ENCODE data around the gene NDUFAF5. TPM values are rescaled to one million over a fixed set of nuclear protein-coding genes. Genes with fewer than 3 reads are reported as not detected.

The NDUFAF5 gene
- polyA plus RNA-seq, 3 donors = 5.9 to 15.2 (median 7.8) TPM

- WGBS (ENCODE audit: insufficient coverage) = no CpG with 5 or more reads among the region's 3 CpGs
- peaks cover 0 to 2% of the 10 kb centered on the region in 2 donors for H3K4me1 ChIP-seq (ENCODE audit: control insufficient read depth in 1 of 2, insufficient read depth in 2 of 2, low read length in 2 of 2)
- intact Hi-C loops (cut with micrococcal nuclease) = no loop called here
- peaks cover 51 to 52% of the 10 kb centered on the region in 2 donors for H3K36me3 Mint-ChIP-seq
- no peak overlapping the region for H3K4me2 ChIP-seq (replicated peaks; ENCODE audit: extremely low read depth, low read length, poor library complexity, severe bottlenecking)
- no peak overlapping the region for H2AFZ ChIP-seq (ENCODE audit: insufficient read depth, low read depth, low read length, poor library complexity, severe bottlenecking)
- H3K4me3 Mint-ChIP-seq = no peak overlapping the region
- H3K36me3 ChIP-seq (replicated peaks in 1 of 2; ENCODE audit: control insufficient read depth in 1 of 2, insufficient read depth in 2 of 2, low read length in 2 of 2) = peaks cover 68 to 72% of the 10 kb centered on the region in 2 donors
- no peak overlapping the region for H3K9ac ChIP-seq (ENCODE audit: insufficient read depth, low read length, poor library complexity, severe bottlenecking)
- no peak for TF ChIP-seq CTCF (IDR thresholded peaks at IDR 0.05)
- H3K4me1 Mint-ChIP-seq = peaks cover 5% of the 10 kb centered on the region
- no peak overlapping the region for H3K4me3 ChIP-seq (replicated peaks in 1 of 3; ENCODE audit: low read depth in 2 of 3, low read length in 3 of 3)
- no peak overlapping the region for H3K27ac ChIP-seq (ENCODE audit: low read depth in 1 of 2, low read length in 2 of 2)
- no peaks in the 10 kb centered on the region for H3K27me3 Mint-ChIP-seq (ENCODE audit: low read depth in 3 of 3)
- no peaks in the 10 kb centered on the region for H3K9me3 ChIP-seq (replicated peaks in 1 of 2; ENCODE audit: control insufficient read depth in 1 of 2, insufficient read depth in 1 of 2, low read length in 2 of 2)
- H3K9me3 Mint-ChIP-seq = peaks cover 0 to 3% (median 0%) of the 10 kb centered on the region in 7 donors
- no peak for DNase-seq
- no peaks in the 10 kb centered on the region for H3K79me2 ChIP-seq (ENCODE audit: insufficient read depth, low read length)
- H3K27me3 ChIP-seq (ENCODE audit: control insufficient read depth in 2 of 2, insufficient read depth in 2 of 2, low read length in 2 of 2) = no peaks in the 10 kb centered on the region
- H4K20me1 ChIP-seq (ENCODE audit: insufficient read depth, low read length) = no peaks in the 10 kb centered on the region
- H3K27ac Mint-ChIP-seq = peak overlapping the region in 1 of 7 donors; percentile 28
Observed at GRCh38 chr20:13816757-13817156, 31.9 kb downstream of the NDUFAF5 start.

- no peaks in the 10 kb centered on the region for H3K79me2 ChIP-seq (ENCODE audit: insufficient read depth, low read length)
- no peaks in the 10 kb centered on the region for H4K20me1 ChIP-seq (ENCODE audit: insufficient read depth, low read length)
- intact Hi-C loops (cut with micrococcal nuclease) = no loop called here
- no peak overlapping the region for H3K4me3 Mint-ChIP-seq
- no peaks in the 10 kb centered on the region for H3K9me3 ChIP-seq (replicated peaks in 1 of 2; ENCODE audit: control insufficient read depth in 1 of 2, insufficient read depth in 1 of 2, low read length in 2 of 2)
- H3K9ac ChIP-seq (ENCODE audit: insufficient read depth, low read length, poor library complexity, severe bottlenecking) = no peak overlapping the region
- peaks cover 63 to 66% of the 10 kb centered on the region in 2 donors for H3K36me3 ChIP-seq (replicated peaks in 1 of 2; ENCODE audit: control insufficient read depth in 1 of 2, insufficient read depth in 2 of 2, low read length in 2 of 2)
- H3K9me3 Mint-ChIP-seq = peaks cover 0 to 3% (median 0%) of the 10 kb centered on the region in 7 donors
- no peak overlapping the region for H3K4me2 ChIP-seq (replicated peaks; ENCODE audit: extremely low read depth, low read length, poor library complexity, severe bottlenecking)
- peaks cover 5 to 7% of the 10 kb centered on the region in 2 donors for H3K4me1 ChIP-seq (ENCODE audit: control insufficient read depth in 1 of 2, insufficient read depth in 2 of 2, low read length in 2 of 2)
- H3K27me3 ChIP-seq (ENCODE audit: control insufficient read depth in 2 of 2, insufficient read depth in 2 of 2, low read length in 2 of 2) = no peaks in the 10 kb centered on the region
- H3K27me3 Mint-ChIP-seq (ENCODE audit: low read depth in 3 of 3) = peaks cover 0 to under 1% (median 0%) of the 10 kb centered on the region in 3 donors
- peak overlapping the region in 1 of 7 donors; percentile 37 for H3K27ac Mint-ChIP-seq
- no peak overlapping the region for H2AFZ ChIP-seq (ENCODE audit: insufficient read depth, low read depth, low read length, poor library complexity, severe bottlenecking)
- peaks cover 51 to 52% of the 10 kb centered on the region in 2 donors for H3K36me3 Mint-ChIP-seq
- DNase-seq = no peak
- peaks cover 8% of the 10 kb centered on the region for H3K4me1 Mint-ChIP-seq
- TF ChIP-seq CTCF (IDR thresholded peaks at IDR 0.05) = no peak
- no peak overlapping the region for H3K4me3 ChIP-seq (replicated peaks in 1 of 3; ENCODE audit: low read depth in 2 of 3, low read length in 3 of 3)
- H3K27ac ChIP-seq (ENCODE audit: low read depth in 1 of 2, low read length in 2 of 2) = no peak overlapping the region
Observed at GRCh38 chr20:13817342-13817741, 32.5 kb downstream of the NDUFAF5 start.
